ENCODE results near the gene CALML3. TPM values are rescaled to one million over a fixed set of nuclear protein-coding genes. Genes with fewer than 3 reads are reported as not detected.
"Not testable (repeated sequence)": the region's sequence is repeated elsewhere in the genome, so short reads cannot be mapped to it uniquely, and the experiment has no call there.

CALML3 gene
- polyA plus RNA-seq, 1 donor, result 0.45 TPM

- DNase-seq, result no peak
Observed at GRCh38 chr10:5557040-5557721, 32.4 kb downstream of the CALML3 start.

GRCh38 chr10:5557799-5558771 is 33.3 kb downstream of the CALML3 start:
- no peak for DNase-seq

GRCh38 chr10:5559022-5559421 is 34.3 kb downstream of the CALML3 start:
- not testable (repeated sequence) for DNase-seq

- DNase-seq, result no peak
Observed at GRCh38 chr10:5559642-5560141, 34.9 kb downstream of the CALML3 start.

- no peak for DNase-seq
Observed at GRCh38 chr10:5560142-5560816, 35.5 kb downstream of the CALML3 start.

GRCh38 chr10:5560817-5561703 is 36.3 kb downstream of the CALML3 start:
- no peak for DNase-seq

- DNase-seq, result no peak
Observed at GRCh38 chr10:5561704-5562645, 37.2 kb downstream of the CALML3 start.

GRCh38 chr10:5563321-5563961 is 38.7 kb downstream of the CALML3 start:
- DNase-seq, result no peak

- DNase-seq, result no peak
Observed at GRCh38 chr10:5563991-5564536, 39.3 kb downstream of the CALML3 start.

- no peak for DNase-seq
Observed at GRCh38 chr10:5564537-5565204, 39.9 kb downstream of the CALML3 start.

- no peak for DNase-seq
Observed at GRCh38 chr10:5565205-5565545, 40.4 kb downstream of the CALML3 start.

GRCh38 chr10:5565671-5566581 is 41.2 kb downstream of the CALML3 start:
- no peak for DNase-seq

- no peak for DNase-seq
Observed at GRCh38 chr10:5566614-5567013, 41.9 kb downstream of the CALML3 start.

GRCh38 chr10:5567477-5567876 is 42.7 kb downstream of the CALML3 start:
- no peak for DNase-seq

- no peak for DNase-seq
Observed at GRCh38 chr10:5568984-5569383, 44.2 kb downstream of the CALML3 start.

- no peak for DNase-seq
Observed at GRCh38 chr10:5569568-5569967, 44.8 kb downstream of the CALML3 start.

- DNase-seq, result no peak
Observed at GRCh38 chr10:5570007-5570655, 45.4 kb downstream of the CALML3 start.
